GM12878 (cell line): ENCODE results near the gene SLC25A26. TPM values are rescaled to one million over a fixed set of nuclear protein-coding genes. Genes with fewer than 3 reads are reported as not detected.
A peak's percentile ranks its signal among the peaks of the same experiment; 100 is the strongest.

Experiments
- BHLHE40 ChIP-seq, 2 experiments: fragments of 450-650 bp in 1 of 2; IDR thresholded peaks; 2 replicates each; pipeline ENCODE4 v1.6.1; 2011 to 2017; ENCODE audit warnings: low read depth in 2 of 2, borderline replicate concordance in 1 of 2, improper control_type of control experiment in 1 of 2, low read length in 1 of 2, mild to moderate bottlenecking in 1 of 2
- E2F8 ChIP-seq: fragments of 450-650 bp; IDR thresholded peaks from 2 replicates; pipeline ENCODE4 v1.6.1; 2018; ENCODE audit warnings: mild to moderate bottlenecking, low read depth, moderate library complexity; ENCODE audit not compliant: partially characterized antibody
- EGR1 ChIP-seq, 2 experiments: IDR thresholded peaks; 1 replicate in 1 of 2; 2 replicates in 1 of 2; pipeline ENCODE4 v1.6.1; 2011 to 2012; ENCODE audit warnings: low read depth in 2 of 2, low read length in 2 of 2, borderline replicate concordance in 1 of 2, mild to moderate bottlenecking in 1 of 2, moderate library complexity in 1 of 2
- HDAC6 ChIP-seq: fragments of 200-600 bp; sonication (generic); IDR thresholded peaks from one replicate; pipeline ENCODE4 v1.8.0; 2017; ENCODE audit warnings: antibody characterized with exemption; ENCODE audit not compliant: unreplicated experiment
- MEF2B ChIP-seq: fragments of 450-650 bp; IDR thresholded peaks from 2 replicates; pipeline ENCODE4 v1.6.1; 2018; ENCODE audit warnings: mild to moderate bottlenecking, moderate library complexity; ENCODE audit not compliant: partially characterized antibody, poor library complexity, severe bottlenecking
- MTA3 ChIP-seq: IDR thresholded peaks from 2 replicates; pipeline ENCODE4 v1.6.1; 2012; ENCODE audit warnings: low read length, inconsistent platforms, borderline replicate concordance
- SMAD5 ChIP-seq: IDR thresholded peaks from 2 replicates; pipeline ENCODE4 v1.6.1; 2016; ENCODE audit warnings: antibody characterized with exemption, low read depth
- SMARCA5 ChIP-seq: fragments of 450-650 bp; IDR thresholded peaks from 2 replicates; pipeline ENCODE4 v1.6.1; 2017; ENCODE audit warnings: mild to moderate bottlenecking
- SP1 ChIP-seq: IDR thresholded peaks from one replicate; pipeline ENCODE4 v1.6.1; 2011; ENCODE audit warnings: low read depth, low read length
- STAT3 ChIP-seq: IDR thresholded peaks from 2 replicates; pipeline ENCODE4 v1.6.1; 2011; ENCODE audit warnings: low read depth, low read length, improper control_type of control experiment
- YBX1 ChIP-seq: fragments of 450-650 bp; IDR thresholded peaks from 2 replicates; pipeline ENCODE4 v1.6.1; 2016; ENCODE audit warnings: antibody characterized with exemption
- ZBED1 ChIP-seq: IDR thresholded peaks from 2 replicates; pipeline ENCODE4 v1.6.1; 2016; ENCODE audit warnings: borderline replicate concordance
- ZNF274 ChIP-seq: IDR thresholded peaks from one replicate; pipeline ENCODE4 v1.8.0; 2011; ENCODE audit not compliant: insufficient read length, insufficient read depth
- polyA plus RNA-seq, 11 experiments: library from polyadenylated mRNA; depleted of rRNA in 4 of 11; unstranded in 6 of 11; stranded (reverse) in 5 of 11; fragments of >200 nt; fragmentation: Nextera tagmentation in 4 of 11; fragmentation: Illumina TruSeq in 1 of 11; extraction: Ambion mirVana in 4 of 11; extraction: Trizol in 1 of 11; gene quantifications; 1 replicate in 1 of 11; 2 replicates in 10 of 11; pipeline versions ENCODE4 v1.2.1 to v1.2.3, GENCODE V29; 2011 to 2016; ENCODE audit warnings: inconsistent platforms in 2 of 11, missing spikeins in 2 of 11, low read depth in 1 of 11
- total RNA-seq, 4 experiments: library from RNA; depleted of rRNA in 3 of 4; stranded (reverse); fragments of >200 nt in 3 of 4; fragmentation: Illumina TruSeq in 1 of 4; extraction: Trizol in 1 of 4; gene quantifications; 2 replicates each; pipeline versions ENCODE4 v1.2.1 to v1.2.3, GENCODE V29; 2013 to 2021
- TF ChIP-seq, protein P1 (sequence below): IDR thresholded peaks from 2 replicates; pipeline ENCODE4 v1.6.1; 2012; ENCODE audit warnings: low read length, inconsistent platforms
- TF ChIP-seq, protein P2 (sequence below): fragments of 450-650 bp; IDR thresholded peaks from 2 replicates; pipeline ENCODE4 v1.6.1; 2017; ENCODE audit warnings: low read depth, mild to moderate bottlenecking, moderate library complexity

SLC25A26 gene
- total and polyA plus RNA-seq, 10 of the 15 experiments (the other 5 are each of a cell fraction or from before 2014, with no cell fraction given) = 14.6 to 49.7 (median 24.9) TPM

DNA sequence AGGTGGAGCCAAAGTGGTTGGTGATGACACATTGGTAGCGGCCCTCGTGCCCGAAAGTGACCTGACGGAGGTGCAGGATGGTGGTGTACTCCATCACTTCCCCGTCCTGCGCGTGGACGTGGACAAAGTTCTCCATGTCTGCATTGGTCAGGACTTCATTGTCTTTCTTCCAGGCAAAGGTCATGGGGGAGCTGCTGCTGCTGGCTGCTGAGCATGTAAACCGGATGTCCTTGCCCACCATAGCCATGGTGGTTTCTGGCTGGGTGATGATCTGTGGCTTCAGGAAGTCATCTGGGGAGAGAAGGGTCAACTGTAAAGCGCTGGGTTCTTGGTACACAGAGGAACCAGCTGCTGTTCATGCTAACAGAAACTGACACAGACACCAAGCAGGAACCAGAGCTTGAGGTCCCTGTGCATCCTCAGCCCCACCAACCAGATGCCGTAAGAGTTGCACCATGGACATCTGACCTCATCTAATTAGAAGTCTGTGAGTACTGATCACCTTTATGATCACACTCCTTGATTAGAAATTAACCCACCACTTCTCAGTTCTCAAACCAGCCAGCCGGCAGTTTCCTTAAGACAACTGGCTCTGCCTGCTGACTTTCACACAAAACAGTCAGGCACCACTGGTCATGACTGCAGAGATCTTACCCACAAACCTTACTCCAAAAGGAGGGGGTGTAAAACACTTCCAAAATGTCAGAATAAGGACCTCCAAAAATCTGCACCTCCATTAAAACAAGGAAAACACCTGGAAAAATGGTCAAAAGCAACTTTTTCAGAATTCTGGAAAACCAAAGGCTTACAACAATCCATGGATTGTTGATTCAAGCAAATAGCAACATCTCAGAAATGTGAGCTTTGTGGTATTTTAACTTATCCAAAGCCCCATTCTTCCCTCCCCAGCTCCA is 165.5 kb downstream of the SLC25A26 start (continued):
- TF ChIP-seq EGR1 (IDR thresholded peaks at IDR 0.05; ENCODE audit: borderline replicate concordance in 1 of 2, low read depth in 2 of 2, low read length in 2 of 2) = no peak
- TF ChIP-seq, protein P1, sequence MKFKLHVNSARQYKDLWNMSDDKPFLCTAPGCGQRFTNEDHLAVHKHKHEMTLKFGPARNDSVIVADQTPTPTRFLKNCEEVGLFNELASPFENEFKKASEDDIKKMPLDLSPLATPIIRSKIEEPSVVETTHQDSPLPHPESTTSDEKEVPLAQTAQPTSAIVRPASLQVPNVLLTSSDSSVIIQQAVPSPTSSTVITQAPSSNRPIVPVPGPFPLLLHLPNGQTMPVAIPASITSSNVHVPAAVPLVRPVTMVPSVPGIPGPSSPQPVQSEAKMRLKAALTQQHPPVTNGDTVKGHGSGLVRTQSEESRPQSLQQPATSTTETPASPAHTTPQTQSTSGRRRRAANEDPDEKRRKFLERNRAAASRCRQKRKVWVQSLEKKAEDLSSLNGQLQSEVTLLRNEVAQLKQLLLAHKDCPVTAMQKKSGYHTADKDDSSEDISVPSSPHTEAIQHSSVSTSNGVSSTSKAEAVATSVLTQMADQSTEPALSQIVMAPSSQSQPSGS = peak; percentile 15; the same call in 1 of the 2 replicates
- peak; percentile 86 for TF ChIP-seq SMARCA5
- no peak for TF ChIP-seq HDAC6
- no peak for TF ChIP-seq MEF2B
- no peak for TF ChIP-seq E2F8
- no peak for TF ChIP-seq STAT3
- TF ChIP-seq, protein P2, sequence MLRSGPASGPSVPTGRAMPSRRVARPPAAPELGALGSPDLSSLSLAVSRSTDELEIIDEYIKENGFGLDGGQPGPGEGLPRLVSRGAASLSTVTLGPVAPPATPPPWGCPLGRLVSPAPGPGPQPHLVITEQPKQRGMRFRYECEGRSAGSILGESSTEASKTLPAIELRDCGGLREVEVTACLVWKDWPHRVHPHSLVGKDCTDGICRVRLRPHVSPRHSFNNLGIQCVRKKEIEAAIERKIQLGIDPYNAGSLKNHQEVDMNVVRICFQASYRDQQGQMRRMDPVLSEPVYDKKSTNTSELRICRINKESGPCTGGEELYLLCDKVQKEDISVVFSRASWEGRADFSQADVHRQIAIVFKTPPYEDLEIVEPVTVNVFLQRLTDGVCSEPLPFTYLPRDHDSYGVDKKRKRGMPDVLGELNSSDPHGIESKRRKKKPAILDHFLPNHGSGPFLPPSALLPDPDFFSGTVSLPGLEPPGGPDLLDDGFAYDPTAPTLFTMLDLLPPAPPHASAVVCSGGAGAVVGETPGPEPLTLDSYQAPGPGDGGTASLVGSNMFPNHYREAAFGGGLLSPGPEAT = no peak
- peak; percentile 29; the same call in 1 of the 2 replicates for TF ChIP-seq MTA3
- TF ChIP-seq YBX1 = no peak
- TF ChIP-seq SP1 = no peak
- no peak for TF ChIP-seq ZNF274
- no peak for TF ChIP-seq ZBED1
- no peak for TF ChIP-seq SMAD5
- TF ChIP-seq BHLHE40 (IDR thresholded peaks at IDR 0.05; ENCODE audit: borderline replicate concordance in 1 of 2, low read depth in 2 of 2, low read length in 1 of 2) = peak; percentile 23 to 61; a peak in 3 of 4 replicates
